DOHH2 (cell line): ENCODE data around the gene SLC25A51.

Source experiments
- H3F3A ChIP-seq: fragments of 200-600 bp; sonication (generic), shearing (Covaris generic); 2 replicates; pipeline ENCODE4 v1.6.0; 2016; ENCODE audit warnings: antibody characterized with exemption, mild to moderate bottlenecking; ENCODE audit not compliant: control insufficient read depth, insufficient read depth
- H3K27ac ChIP-seq: fragments of 200-600 bp; sonication (generic); 2 replicates; pipeline ENCODE4 v1.5.1; 2014; ENCODE audit warnings: low read depth, mild to moderate bottlenecking, low read length, moderate library complexity
- H3K27me3 ChIP-seq: fragments of 200-600 bp; sonication (generic); 2 replicates; pipeline ENCODE4 v1.6.1; 2014; ENCODE audit warnings: mild to moderate bottlenecking, low read length, mixed read lengths; ENCODE audit not compliant: control insufficient read depth
- H3K36me3 ChIP-seq: fragments of 200-600 bp; sonication (generic); 2 replicates; pipeline ENCODE4 v1.6.1; 2014; ENCODE audit warnings: mild to moderate bottlenecking, low read length, moderate library complexity, mixed read lengths; ENCODE audit not compliant: control insufficient read depth
- H3K4me1 ChIP-seq: fragments of 200-600 bp; sonication (generic); 2 replicates; pipeline ENCODE4 v1.6.1; 2014; ENCODE audit warnings: mild to moderate bottlenecking, low read length, mixed read lengths; ENCODE audit not compliant: control insufficient read depth
- H3K4me2 ChIP-seq: fragments of 200-600 bp; sonication (generic); 2 replicates; pipeline ENCODE4 v1.6.0; 2014; ENCODE audit warnings: mild to moderate bottlenecking, low read length, moderate library complexity
- H3K4me3 ChIP-seq: fragments of 200-600 bp; sonication (generic); 2 replicates; pipeline ENCODE4 v1.5.1; 2014; ENCODE audit warnings: mild to moderate bottlenecking, low read length, mixed read lengths
- H3K79me2 ChIP-seq: fragments of 200-600 bp; sonication (generic); 2 replicates; pipeline ENCODE4 v1.6.1; 2014; ENCODE audit warnings: mild to moderate bottlenecking, low read length, mixed read lengths; ENCODE audit not compliant: control insufficient read depth
- H3K9me2 ChIP-seq: fragments of 200-600 bp; sonication (generic); replicated peaks from 2 replicates; pipeline ENCODE4 v1.6.1; 2014; ENCODE audit warnings: mild to moderate bottlenecking, low read length, mixed read lengths; ENCODE audit not compliant: control insufficient read depth
- H3K9me3 ChIP-seq: fragments of 200-600 bp; sonication (generic); 2 replicates; pipeline ENCODE4 v1.6.1; 2014; ENCODE audit warnings: antibody characterized with exemption, low read length, mixed read lengths; ENCODE audit not compliant: control insufficient read depth, insufficient read depth
- H4K20me1 ChIP-seq: fragments of 200-600 bp; sonication (generic); 2 replicates; pipeline ENCODE4 v1.6.0; 2014; ENCODE audit warnings: low read depth, mild to moderate bottlenecking, antibody characterized with exemption, low read length, moderate library complexity; ENCODE audit not compliant: control insufficient read depth, insufficient read depth
- CTCF ChIP-seq: fragments of 200-600 bp; sonication (generic); IDR thresholded peaks from one replicate; pipeline ENCODE4 v1.5.1; 2014; ENCODE audit warnings: antibody characterized with exemption, mild to moderate bottlenecking, low read depth, low read length; ENCODE audit not compliant: poor library complexity, severe bottlenecking
- EZH2phosphoT487 ChIP-seq: fragments of 200-600 bp; sonication (generic); IDR thresholded peaks from 2 replicates; pipeline ENCODE4 v1.6.1; 2017; ENCODE audit warnings: borderline replicate concordance, mild to moderate bottlenecking, antibody characterized with exemption, low read length, moderate library complexity, mixed read lengths

The SLC25A51 gene

GRCh38 chr9:37919246-37919955 is 15.5 kb upstream of the SLC25A51 start:
- H3K4me2 ChIP-seq, result no peak overlapping the region
- no peak for TF ChIP-seq EZH2phosphoT487
- TF ChIP-seq CTCF, result no peak
- no peaks in the 10 kb centered on the region for H3K27me3 ChIP-seq
- H3K79me2 ChIP-seq, result no peaks in the 10 kb centered on the region
- no peaks in the 10 kb centered on the region for H3F3A ChIP-seq
- H3K9me2 ChIP-seq, result no peaks in the 10 kb centered on the region
- H3K36me3 ChIP-seq, result no peaks in the 10 kb centered on the region
- no peaks in the 10 kb centered on the region for H3K9me3 ChIP-seq
- H3K27ac ChIP-seq, result no peak overlapping the region
- no peaks in the 10 kb centered on the region for H3K4me1 ChIP-seq
- no peaks in the 10 kb centered on the region; the same call in 1 of the 2 replicates for H4K20me1 ChIP-seq
- no peak overlapping the region for H3K4me3 ChIP-seq

DNA sequence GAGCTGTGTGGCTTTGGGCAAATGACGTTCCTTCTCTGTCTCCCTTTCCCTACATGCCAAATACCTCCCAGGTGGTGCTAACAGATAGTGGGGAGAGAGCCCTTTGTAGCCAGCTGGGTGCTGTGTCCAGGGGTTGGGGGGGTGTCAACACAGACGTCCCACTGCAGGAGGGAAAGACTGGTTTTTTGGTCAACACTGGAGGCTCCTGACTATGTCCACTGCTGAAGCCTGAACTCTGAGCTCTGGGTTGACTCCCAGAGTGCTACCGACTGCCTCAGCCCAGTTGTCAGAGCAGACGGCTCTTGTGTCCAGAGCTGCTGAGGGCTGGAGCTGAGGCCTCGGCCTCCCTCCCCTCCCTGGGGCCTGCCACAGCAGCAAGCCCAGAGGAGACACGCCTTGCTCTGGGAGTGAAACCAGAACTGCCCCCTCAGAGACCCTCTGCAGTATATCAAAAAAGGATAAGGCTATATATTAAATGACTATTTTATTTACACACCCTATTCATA is 14.8 kb upstream of the SLC25A51 start:
- Histone ChIP-seq H3K79me2 (no peaks in the 10 kb centered on the region), H3K4me2 (no peak overlapping the region), H3K27me3 (no peaks in the 10 kb centered on the region), H4K20me1 (no peaks in the 10 kb centered on the region; the same call in 1 of the 2 replicates), H3K9me2 (no peaks in the 10 kb centered on the region), H3K4me1 (no peaks in the 10 kb centered on the region), H3K27ac (no peak overlapping the region), H3K36me3 (no peaks in the 10 kb centered on the region), H3F3A (no peaks in the 10 kb centered on the region), H3K9me3 (no peaks in the 10 kb centered on the region), H3K4me3 (no peak overlapping the region)
- TF ChIP-seq CTCF, result no peak
- TF ChIP-seq EZH2phosphoT487, result no peak

DNA sequence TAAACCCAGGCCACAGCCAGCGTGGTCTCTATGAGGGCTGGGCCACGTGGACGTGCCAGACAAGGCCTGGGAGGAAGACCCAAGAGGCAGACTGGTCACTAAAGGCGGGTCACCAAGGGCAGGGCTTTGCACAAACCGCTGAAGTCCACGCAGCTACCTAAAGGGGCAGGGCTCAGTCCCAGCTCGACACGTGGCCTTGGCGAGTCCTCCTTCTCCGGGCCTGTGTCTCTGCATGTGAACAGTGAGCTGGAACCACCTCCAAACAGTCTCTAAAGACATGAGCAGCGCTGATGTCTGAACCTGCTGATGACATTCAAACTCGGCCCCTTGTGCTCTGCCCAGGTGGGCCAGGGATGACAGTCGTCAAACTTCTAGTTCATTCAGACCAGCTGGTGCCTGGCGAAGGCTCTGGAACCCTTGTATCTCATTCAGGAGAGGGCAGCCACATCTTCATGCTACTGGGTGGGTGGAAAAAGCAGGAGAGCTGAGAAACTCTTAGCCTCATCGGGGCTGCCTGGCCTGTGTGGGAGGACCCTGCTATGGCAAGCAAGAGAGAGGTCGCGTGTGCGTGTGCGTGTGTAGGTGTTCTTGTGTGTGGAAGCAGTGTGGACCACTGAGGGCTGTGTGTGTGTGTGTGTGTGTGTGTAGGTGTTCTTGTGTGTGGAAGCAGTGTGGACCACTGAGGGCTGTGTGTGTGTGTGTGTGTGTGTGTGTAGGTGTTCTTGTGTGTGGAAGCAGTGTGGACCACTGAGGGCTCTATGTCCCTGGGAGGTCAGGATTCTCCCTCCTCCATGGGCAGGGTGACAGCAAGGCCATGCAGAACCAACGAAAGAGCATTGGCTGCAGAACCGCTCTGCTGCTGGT is 14.1 kb upstream of the SLC25A51 start:
- no peaks in the 10 kb centered on the region for H3K36me3 ChIP-seq
- H3K9me2 ChIP-seq, result no peaks in the 10 kb centered on the region
- H3F3A ChIP-seq, result no peaks in the 10 kb centered on the region
- H3K27ac ChIP-seq, result no peak overlapping the region
- H3K79me2 ChIP-seq, result no peaks in the 10 kb centered on the region
- no peak overlapping the region for H3K4me2 ChIP-seq
- no peaks in the 10 kb centered on the region; the same call in 1 of the 2 replicates for H4K20me1 ChIP-seq
- H3K27me3 ChIP-seq, result no peaks in the 10 kb centered on the region
- no peak overlapping the region for H3K4me3 ChIP-seq
- no peaks in the 10 kb centered on the region for H3K9me3 ChIP-seq
- TF ChIP-seq EZH2phosphoT487, result no peak
- no peak for TF ChIP-seq CTCF
- H3K4me1 ChIP-seq, result no peaks in the 10 kb centered on the region
